ENCODE data around the gene SYNGAP1.

Gene SYNGAP1

GRCh38 chr6:33502486-33502885, 82.6 kb downstream of the SYNGAP1 start:
- CTCF ChIA-PET, result interaction anchor here (0.7 to 1.4 kb wide), 4 partner anchors 8 to 48 kb away, joined by 3 read pairs; partner anchors contain the start of gene ZBTB9
- POLR2A ChIA-PET, result no interaction called here
- no peak for DNase-seq (ENCODE audit: extremely low spot score)
- no peak for TF ChIP-seq CTCF (IDR thresholded peaks at IDR 0.05; ENCODE audit: control extremely low read depth, extremely low read depth, low read depth, missing control alignments)

GRCh38 chr6:33504486-33504885, 84.6 kb downstream of the SYNGAP1 start:
- POLR2A ChIA-PET, result no interaction called here
- DNase-seq (ENCODE audit: extremely low spot score), result no peak
- CTCF ChIA-PET, result interaction anchor here (1.1 to 1.6 kb wide), 2 partner anchors 75 to 81 kb away, joined by 3 to 4 read pairs; partner anchors contain the start of gene BAK1
- no peak for TF ChIP-seq CTCF (IDR thresholded peaks at IDR 0.05; ENCODE audit: control extremely low read depth, extremely low read depth, low read depth, missing control alignments)

Data from GM10248 (cell line).